MCF 10A (cell line): ENCODE measurements around the gene CECR2. TPM values are rescaled to one million over a fixed set of nuclear protein-coding genes. Genes with fewer than 3 reads are reported as not detected.

Experiments used
- BruUV-seq: library from RNA; stranded (reverse); fragments of 400-500 nt; replicated peaks from 2 replicates; lab custom pipeline; 2021; lab: Mats Ljungman, UMichigan
- CTCF ChIA-PET: fragments of 300-600 bp; sonication (Branson Sonifier 250); formaldehyde crosslinking; extraction: SDS; loops from one replicate; lab custom pipeline; 2021; ENCODE audit warnings: antibody characterized with exemption, inconsistent platforms; lab: Yijun Ruan, JAX
- POLR2A ChIA-PET: fragments of 300-600, 350-650 bp; sonication (Branson Sonifier 250); formaldehyde crosslinking; extraction: SDS; loops from one replicate; lab custom pipeline; 2020; ENCODE audit warnings: antibody characterized with exemption, inconsistent platforms; lab: Yijun Ruan, JAX
- DNase-seq: peaks from one replicate; pipeline ENCODE4 v3.0.0-alpha.2; 2018; ENCODE audit not compliant: unreplicated experiment
- H3K27ac Mint-ChIP-seq: one replicate; pipeline ENCODE4 v1.8.0; 2022; ENCODE audit warnings: mild to moderate bottlenecking, low read depth, mixed read lengths; ENCODE audit not compliant: unreplicated experiment
- H3K27me3 Mint-ChIP-seq: one replicate; pipeline ENCODE4 v1.8.0; 2022; ENCODE audit warnings: mixed read lengths; ENCODE audit not compliant: insufficient read depth, unreplicated experiment
- H3K36me3 Mint-ChIP-seq: one replicate; pipeline ENCODE4 v1.8.0; 2022; ENCODE audit warnings: mild to moderate bottlenecking, moderate library complexity, mixed read lengths; ENCODE audit not compliant: insufficient read depth, unreplicated experiment
- H3K4me1 Mint-ChIP-seq: one replicate; pipeline ENCODE4 v1.8.0; 2022; ENCODE audit warnings: mixed read lengths; ENCODE audit not compliant: insufficient read depth, unreplicated experiment
- H3K4me3 Mint-ChIP-seq: one replicate; pipeline ENCODE4 v1.8.0; 2022; ENCODE audit warnings: mild to moderate bottlenecking, moderate library complexity, mixed read lengths; ENCODE audit not compliant: unreplicated experiment
- H3K9me3 Mint-ChIP-seq: one replicate; pipeline ENCODE4 v1.8.0; 2022; ENCODE audit warnings: mixed read lengths; ENCODE audit not compliant: unreplicated experiment
- CTCF ChIP-seq: fragments of 200-600 bp; IDR thresholded peaks from one replicate; pipeline ENCODE4 v1.8.0; 2022; ENCODE audit warnings: antibody characterized with exemption, mild to moderate bottlenecking; ENCODE audit not compliant: unreplicated experiment
- intact Hi-C: fragments of 100-400 bp; cut with micrococcal nuclease; formaldehyde crosslinking; loops from 2 replicates; pipeline ENCODE4 v1.14.1; 2022
- total RNA-seq: library from RNA; stranded (reverse); gene quantifications from 2 replicates; pipeline ENCODE4 v1.2.3, GENCODE V29; 2022

CECR2 gene
- total RNA-seq, 1 experiment from 2014 or later, result not detected

GRCh38 chr22:17508110-17508509, 138.8 kb downstream of the CECR2 start:
- Mint-ChIP-seq H3K36me3 (no peaks in the 10 kb centered on the region), H3K9me3 (no peaks in the 10 kb centered on the region), H3K4me1 (peaks cover 3% of the 10 kb centered on the region), H3K4me3 (no peak overlapping the region), H3K27me3 (peaks cover 54% of the 10 kb centered on the region), H3K27ac (no peak overlapping the region)
- intact Hi-C loops, result no loop called here
- ChIA-PET CTCF (interaction anchor here (0.6 to 3.3 kb wide), 3 partner anchors 73 to 432 kb away, joined by 3 to 20 read pairs (median 3); no protein-coding TSS in a partner anchor), POLR2A (interaction anchor here (1.0 kb wide), 1 partner anchor 348 kb away, joined by 3 read pairs; no protein-coding TSS in a partner anchor)
- no peak for TF ChIP-seq CTCF
- DNase-seq, result no peak
- BruUV-seq, result no TSS peak

- H3K4me3 Mint-ChIP-seq, result no peak overlapping the region
- no peaks in the 10 kb centered on the region for H3K36me3 Mint-ChIP-seq
- intact Hi-C loops, result no loop called here
- no TSS peak for BruUV-seq
- no peak for TF ChIP-seq CTCF
- DNase-seq, result no peak
- no peaks in the 10 kb centered on the region for H3K9me3 Mint-ChIP-seq
- peaks cover 5% of the 10 kb centered on the region for H3K4me1 Mint-ChIP-seq
- POLR2A ChIA-PET, result no interaction called here
- H3K27ac Mint-ChIP-seq, result no peak overlapping the region
- peaks cover 65% of the 10 kb centered on the region for H3K27me3 Mint-ChIP-seq
- CTCF ChIA-PET, result interaction anchor here (0.9 to 1.6 kb wide), 3 partner anchors 11 to 341 kb away, joined by 3 to 7 read pairs (median 4); no protein-coding TSS in a partner anchor
These were observed 143.7 kb downstream of the CECR2 start for GRCh38 chr22:17512960-17513359.

GRCh38 chr22:17513612-17514011, 144.4 kb downstream of the CECR2 start:
- Mint-ChIP-seq H3K4me3 (no peak overlapping the region), H3K4me1 (peaks cover 5% of the 10 kb centered on the region), H3K27ac (no peak overlapping the region), H3K9me3 (no peaks in the 10 kb centered on the region), H3K27me3 (peaks cover 58% of the 10 kb centered on the region), H3K36me3 (no peaks in the 10 kb centered on the region)
- intact Hi-C loops, result no loop called here
- ChIA-PET CTCF (interaction anchor here (0.9 to 1.2 kb wide), 2 partner anchors 12 to 342 kb away, joined by 3 read pairs; no protein-coding TSS in a partner anchor), POLR2A (interaction anchor here (0.6 kb wide), 1 partner anchor 125 kb away, joined by 3 read pairs; no protein-coding TSS in a partner anchor)
- BruUV-seq, result no TSS peak
- DNase-seq, result no peak
- no peak for TF ChIP-seq CTCF

- no peak for DNase-seq
- Mint-ChIP-seq H3K4me1 (peaks cover 5% of the 10 kb centered on the region), H3K9me3 (no peaks in the 10 kb centered on the region), H3K27me3 (peaks cover 54% of the 10 kb centered on the region), H3K4me3 (no peak overlapping the region), H3K36me3 (no peaks in the 10 kb centered on the region), H3K27ac (no peak overlapping the region)
- POLR2A ChIA-PET, result interaction anchor here (0.6 kb wide), 1 partner anchor 125 kb away, joined by 3 read pairs; no protein-coding TSS in a partner anchor
- TF ChIP-seq CTCF, result no peak
- BruUV-seq, result no TSS peak
- intact Hi-C loops, result no loop called here
- CTCF ChIA-PET, result interaction anchor here (0.7 to 1.2 kb wide), 4 partner anchors 13 to 343 kb away, joined by 3 read pairs; no protein-coding TSS in a partner anchor
These were observed 144.8 kb downstream of the CECR2 start for GRCh38 chr22:17514084-17514483.
